ENCODE data around the gene NAA25.

DNA sequence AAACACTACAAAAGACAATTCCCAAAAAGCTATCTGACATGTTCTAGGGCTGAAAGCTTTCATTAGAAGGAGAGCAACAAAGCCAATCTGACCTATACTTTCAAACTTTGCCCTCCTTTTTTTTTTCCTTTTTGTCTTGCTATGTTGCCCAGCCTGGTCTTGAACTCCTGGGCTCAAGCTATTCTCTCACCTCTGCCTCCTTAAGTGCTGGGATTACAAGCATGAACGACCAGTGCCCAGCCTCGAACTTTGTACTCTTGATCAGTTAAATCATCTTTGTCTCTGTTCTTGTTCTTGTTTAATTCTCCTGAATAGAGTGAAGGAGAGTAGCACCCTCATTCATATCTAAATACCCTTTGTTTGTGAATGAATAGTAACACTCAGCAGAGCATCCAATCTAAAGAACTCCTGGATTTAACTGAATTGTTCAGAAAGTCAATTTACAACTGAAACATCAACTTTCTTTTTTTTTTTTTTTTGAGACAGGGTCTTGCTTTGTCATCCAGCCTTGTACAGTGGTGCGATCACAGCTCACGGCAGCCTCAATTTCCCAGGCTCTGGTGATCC lies 73.3 kb downstream of the NAA25 start:
- TF ChIP-seq, protein P1, sequence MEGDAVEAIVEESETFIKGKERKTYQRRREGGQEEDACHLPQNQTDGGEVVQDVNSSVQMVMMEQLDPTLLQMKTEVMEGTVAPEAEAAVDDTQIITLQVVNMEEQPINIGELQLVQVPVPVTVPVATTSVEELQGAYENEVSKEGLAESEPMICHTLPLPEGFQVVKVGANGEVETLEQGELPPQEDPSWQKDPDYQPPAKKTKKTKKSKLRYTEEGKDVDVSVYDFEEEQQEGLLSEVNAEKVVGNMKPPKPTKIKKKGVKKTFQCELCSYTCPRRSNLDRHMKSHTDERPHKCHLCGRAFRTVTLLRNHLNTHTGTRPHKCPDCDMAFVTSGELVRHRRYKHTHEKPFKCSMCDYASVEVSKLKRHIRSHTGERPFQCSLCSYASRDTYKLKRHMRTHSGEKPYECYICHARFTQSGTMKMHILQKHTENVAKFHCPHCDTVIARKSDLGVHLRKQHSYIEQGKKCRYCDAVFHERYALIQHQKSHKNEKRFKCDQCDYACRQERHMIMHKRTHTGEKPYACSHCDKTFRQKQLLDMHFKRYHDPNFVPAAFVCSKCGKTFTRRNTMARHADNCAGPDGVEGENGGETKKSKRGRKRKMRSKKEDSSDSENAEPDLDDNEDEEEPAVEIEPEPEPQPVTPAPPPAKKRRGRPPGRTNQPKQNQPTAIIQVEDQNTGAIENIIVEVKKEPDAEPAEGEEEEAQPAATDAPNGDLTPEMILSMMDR (IDR thresholded peaks at IDR 0.05): no peak
- TF ChIP-seq POLR2A (IDR thresholded peaks at IDR 0.05): no peak
